ENCODE data around the gene CDC16.

CDC16 gene

DNA sequence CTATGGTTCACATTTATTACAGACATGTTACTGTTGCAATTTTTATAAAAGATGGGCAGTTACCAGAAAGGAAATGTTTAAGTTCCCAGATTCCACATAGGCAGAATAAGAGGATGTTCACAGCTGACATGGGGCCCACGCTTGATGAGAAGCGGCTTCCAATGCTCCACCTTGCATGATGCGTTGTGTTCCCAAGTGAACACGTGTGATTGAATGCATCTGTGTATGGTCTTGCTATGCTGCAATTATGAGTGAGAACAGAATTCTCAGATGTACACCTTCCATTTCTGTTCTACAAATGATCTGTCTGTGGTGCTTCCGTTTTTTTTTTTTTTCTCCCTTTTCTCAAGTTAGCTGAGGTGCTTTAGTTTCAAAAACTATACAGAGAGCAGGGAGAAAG lies 62.2 kb downstream of the CDC16 start:
- DNase-seq (ENCODE audit: insufficient read length, low spot score) (no peak), FAIRE-seq (no peak)
- TF ChIP-seq, protein P1, sequence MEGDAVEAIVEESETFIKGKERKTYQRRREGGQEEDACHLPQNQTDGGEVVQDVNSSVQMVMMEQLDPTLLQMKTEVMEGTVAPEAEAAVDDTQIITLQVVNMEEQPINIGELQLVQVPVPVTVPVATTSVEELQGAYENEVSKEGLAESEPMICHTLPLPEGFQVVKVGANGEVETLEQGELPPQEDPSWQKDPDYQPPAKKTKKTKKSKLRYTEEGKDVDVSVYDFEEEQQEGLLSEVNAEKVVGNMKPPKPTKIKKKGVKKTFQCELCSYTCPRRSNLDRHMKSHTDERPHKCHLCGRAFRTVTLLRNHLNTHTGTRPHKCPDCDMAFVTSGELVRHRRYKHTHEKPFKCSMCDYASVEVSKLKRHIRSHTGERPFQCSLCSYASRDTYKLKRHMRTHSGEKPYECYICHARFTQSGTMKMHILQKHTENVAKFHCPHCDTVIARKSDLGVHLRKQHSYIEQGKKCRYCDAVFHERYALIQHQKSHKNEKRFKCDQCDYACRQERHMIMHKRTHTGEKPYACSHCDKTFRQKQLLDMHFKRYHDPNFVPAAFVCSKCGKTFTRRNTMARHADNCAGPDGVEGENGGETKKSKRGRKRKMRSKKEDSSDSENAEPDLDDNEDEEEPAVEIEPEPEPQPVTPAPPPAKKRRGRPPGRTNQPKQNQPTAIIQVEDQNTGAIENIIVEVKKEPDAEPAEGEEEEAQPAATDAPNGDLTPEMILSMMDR (IDR thresholded peaks at IDR 0.05; ENCODE audit: insufficient read depth, missing control alignments), result no peak

DNA sequence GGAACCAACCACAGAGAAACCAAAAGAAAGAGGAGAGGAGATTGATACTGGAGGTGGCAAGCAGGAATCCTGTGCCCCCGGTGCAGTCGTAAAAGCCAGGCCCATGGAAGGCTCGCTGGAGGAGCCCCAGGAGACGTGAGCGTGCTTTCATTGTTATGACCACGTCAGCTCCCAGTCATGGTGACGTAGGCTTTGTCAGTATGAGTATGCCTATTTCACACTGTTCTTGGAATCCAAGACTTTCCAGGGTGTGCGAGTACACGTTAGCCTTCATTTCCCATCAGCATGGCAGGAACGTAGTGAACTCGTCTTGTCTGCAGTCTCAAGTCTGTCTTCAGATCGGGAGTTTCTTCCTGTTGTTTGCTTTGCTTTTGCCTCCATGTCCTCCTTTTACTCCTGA lies 64.2 kb downstream of the CDC16 start:
- TF ChIP-seq, protein P1 (IDR thresholded peaks at IDR 0.05; ENCODE audit: insufficient read depth, missing control alignments), result no peak
- FAIRE-seq (no peak), DNase-seq (ENCODE audit: insufficient read length, low spot score) (no peak)

DNA sequence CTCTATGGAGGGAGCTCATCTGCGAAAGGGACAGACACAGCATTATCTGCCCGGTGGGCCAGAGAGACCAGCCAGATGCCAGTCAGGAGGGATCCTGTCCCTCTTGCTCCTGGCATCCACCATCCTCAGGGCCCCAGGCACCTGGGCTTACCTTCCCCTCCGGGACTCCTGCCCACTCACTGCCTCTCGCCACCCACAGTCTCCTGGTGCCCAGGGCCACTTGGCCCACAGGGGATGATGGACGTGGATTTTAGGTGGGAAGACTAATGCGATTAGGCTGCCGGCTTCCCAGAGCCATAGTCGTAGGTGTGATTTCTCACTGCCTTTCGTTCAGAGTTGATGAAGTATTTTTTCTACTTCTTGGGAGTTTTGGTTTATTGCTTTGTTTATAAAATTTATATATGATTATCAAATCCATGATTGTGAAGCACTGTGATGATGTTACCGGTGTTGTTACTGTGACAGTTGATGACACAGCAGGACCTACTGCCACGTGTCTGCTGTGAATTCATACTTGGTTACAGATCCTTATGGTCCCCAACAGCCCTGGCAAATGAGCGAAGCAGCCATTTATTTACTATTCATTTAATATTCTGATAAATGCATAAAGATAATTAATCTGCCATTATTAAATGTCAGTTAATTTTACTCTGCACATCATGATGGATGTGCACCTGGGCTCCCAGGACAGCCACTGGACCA lies 65.1 kb downstream of the CDC16 start:
- TF ChIP-seq, protein P1 (IDR thresholded peaks at IDR 0.05; ENCODE audit: insufficient read depth, missing control alignments), result no peak
- FAIRE-seq (no peak), DNase-seq (ENCODE audit: insufficient read length, low spot score) (no peak)

DNA sequence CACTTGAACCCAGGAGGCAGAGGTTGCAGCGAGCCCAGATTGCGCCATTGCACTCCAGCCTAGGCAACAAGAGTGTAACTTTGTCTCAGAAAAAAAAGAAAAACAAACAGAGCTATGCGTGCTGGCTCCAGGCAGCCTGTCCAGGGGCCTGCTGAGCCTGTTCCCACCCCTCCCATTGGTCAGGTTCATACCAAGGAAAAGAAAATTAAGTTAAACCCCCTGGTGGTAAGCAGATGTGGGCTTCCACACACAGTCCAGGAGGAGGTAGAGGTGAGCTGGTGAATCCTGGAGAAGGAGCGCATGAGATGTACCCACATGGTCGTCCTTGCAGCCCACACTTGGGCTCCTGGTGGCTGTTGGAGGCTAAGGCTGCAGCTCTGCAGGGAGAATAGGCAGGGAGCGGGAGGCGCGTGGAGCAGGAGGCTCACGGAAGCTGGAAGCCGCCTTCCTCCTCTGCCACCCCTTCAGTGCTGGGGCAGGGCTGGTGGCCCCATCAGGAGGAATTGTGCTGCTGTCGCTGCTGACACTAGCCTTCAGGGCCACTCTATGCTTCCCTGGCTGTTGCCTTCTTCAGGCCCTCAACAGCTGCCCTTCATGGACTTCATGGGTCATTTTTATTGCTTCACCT lies 69.1 kb downstream of the CDC16 start:
- TF ChIP-seq, protein P1 (IDR thresholded peaks at IDR 0.05; ENCODE audit: insufficient read depth, missing control alignments), result no peak
- DNase-seq (ENCODE audit: insufficient read length, low spot score), result no peak
- FAIRE-seq, result no peak

DNA sequence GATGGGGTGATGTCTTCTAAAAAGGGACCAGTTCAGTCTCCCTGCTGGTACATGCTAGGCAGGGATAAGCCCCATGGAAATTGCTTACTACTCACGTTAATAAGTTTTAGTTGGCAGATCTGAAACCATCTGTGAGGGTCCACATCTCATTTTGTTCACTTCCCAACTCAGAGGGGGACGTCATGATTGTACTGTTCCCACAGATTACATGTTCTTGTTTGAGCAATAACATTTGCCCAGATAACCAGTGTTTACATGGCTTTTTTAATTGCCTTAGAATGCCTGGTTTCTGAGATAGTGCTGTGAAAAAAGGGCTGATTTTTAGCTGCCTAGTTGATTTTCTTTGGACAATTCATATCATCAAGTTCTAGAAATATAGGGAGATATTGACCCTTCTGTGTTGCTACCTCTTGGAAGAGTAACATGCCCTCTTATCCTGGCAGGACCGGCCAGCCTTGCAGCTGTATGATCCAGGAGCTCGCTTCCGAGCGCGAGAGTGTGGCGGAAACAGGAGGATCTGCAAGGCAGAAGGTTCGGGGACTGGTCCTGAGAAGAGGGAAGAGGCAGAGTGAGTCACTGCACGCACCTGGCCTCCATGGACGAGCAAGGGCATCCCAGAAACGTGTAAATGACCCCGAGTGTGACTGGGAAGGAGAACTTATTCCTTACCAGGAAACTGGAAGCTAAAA lies 69.8 kb downstream of the CDC16 start:
- TF ChIP-seq, protein P1 (IDR thresholded peaks at IDR 0.05; ENCODE audit: insufficient read depth, missing control alignments), result no peak
- no peak for DNase-seq (ENCODE audit: insufficient read length, low spot score)
- FAIRE-seq, result no peak

- TF ChIP-seq, protein P1 (IDR thresholded peaks at IDR 0.05; ENCODE audit: insufficient read depth, missing control alignments), result no peak
- DNase-seq (ENCODE audit: insufficient read length, low spot score), result no peak
- FAIRE-seq, result no peak
Observed at GRCh38 chr13:114309086-114309485, 74.4 kb downstream of the CDC16 start.
